Measurements from ENCODE around the gene CDC16.

CDC16 gene

DNA sequence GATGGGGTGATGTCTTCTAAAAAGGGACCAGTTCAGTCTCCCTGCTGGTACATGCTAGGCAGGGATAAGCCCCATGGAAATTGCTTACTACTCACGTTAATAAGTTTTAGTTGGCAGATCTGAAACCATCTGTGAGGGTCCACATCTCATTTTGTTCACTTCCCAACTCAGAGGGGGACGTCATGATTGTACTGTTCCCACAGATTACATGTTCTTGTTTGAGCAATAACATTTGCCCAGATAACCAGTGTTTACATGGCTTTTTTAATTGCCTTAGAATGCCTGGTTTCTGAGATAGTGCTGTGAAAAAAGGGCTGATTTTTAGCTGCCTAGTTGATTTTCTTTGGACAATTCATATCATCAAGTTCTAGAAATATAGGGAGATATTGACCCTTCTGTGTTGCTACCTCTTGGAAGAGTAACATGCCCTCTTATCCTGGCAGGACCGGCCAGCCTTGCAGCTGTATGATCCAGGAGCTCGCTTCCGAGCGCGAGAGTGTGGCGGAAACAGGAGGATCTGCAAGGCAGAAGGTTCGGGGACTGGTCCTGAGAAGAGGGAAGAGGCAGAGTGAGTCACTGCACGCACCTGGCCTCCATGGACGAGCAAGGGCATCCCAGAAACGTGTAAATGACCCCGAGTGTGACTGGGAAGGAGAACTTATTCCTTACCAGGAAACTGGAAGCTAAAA lies 69.8 kb downstream of the CDC16 start:
- DNase-seq, result no peak

DNA sequence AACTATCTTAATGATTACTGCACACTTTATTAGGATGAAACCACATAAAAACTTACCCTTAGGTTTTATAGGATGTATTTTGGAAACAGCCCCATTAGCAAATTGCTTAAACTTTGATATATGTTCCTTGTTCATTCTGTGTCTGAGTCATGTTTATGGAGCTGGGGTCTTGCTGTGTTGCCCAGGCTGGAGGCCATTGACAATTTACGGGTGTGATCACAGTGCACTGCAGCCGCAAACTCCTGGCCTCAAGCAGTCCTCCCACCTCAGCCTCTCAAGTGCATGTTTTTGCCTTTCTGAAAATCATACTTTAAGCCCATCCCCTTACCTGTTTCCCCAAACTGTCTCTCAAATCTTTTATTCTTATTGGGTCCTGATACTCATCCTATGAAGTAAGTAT lies 74.4 kb downstream of the CDC16 start:
- DNase-seq, result no peak

DNA sequence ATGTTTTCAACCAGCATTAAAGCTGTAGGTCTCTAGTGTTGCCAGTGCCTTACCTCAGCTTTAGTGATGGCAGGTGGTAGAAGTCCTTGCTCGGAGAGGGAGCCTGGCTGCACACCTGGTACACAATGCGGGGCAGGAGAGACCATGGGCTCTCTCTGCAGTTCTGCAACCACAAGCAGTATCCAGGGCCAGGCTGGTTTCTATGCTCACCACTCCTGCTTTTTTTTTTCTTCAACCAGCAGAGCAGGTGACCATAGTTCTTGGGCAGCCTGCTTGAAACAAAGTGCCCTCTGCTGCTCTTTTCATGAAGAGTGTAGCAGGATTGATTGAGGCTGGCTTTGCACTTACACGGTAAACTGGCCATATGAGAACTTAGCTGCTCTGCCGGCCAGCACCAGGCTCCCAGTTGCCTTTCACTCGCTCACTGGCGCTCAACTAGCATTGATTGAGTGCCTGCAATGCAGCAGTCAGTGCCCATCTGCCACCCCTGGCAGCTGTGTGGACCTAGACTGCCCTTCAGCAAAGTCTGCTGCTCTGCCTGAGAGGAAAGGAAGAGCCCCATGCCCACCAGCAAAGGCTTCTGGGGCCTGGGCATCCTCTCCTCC lies 75.2 kb downstream of the CDC16 start:
- DNase-seq, result no peak

GRCh38 chr13:114310956-114311355 lies 76.3 kb downstream of the CDC16 start:
- no peak for DNase-seq

- DNase-seq, result no peak
These were observed 76.7 kb downstream of the CDC16 start for GRCh38 chr13:114311387-114311786.

GRCh38 chr13:114311908-114312307 lies 77.2 kb downstream of the CDC16 start:
- no peak for DNase-seq

GRCh38 chr13:114313061-114313860 lies 78.6 kb downstream of the CDC16 start:
- no peak for DNase-seq

GRCh38 chr13:114314074-114314912 lies 79.6 kb downstream of the CDC16 start, which contains the start of gene CHAMP1:
CHAMP1 (plus strand) TSS chr13:114314503; CDS start chr13:114323843, 9,340 bp downstream.
- peak; percentile 97 for DNase-seq

- no peak for DNase-seq
These were observed 80.5 kb downstream of the CDC16 start for GRCh38 chr13:114315074-114315785.

GRCh38 chr13:114318624-114319023 lies 83.9 kb downstream of the CDC16 start:
- DNase-seq, result no peak

GRCh38 chr13:114319441-114319913 lies 84.8 kb downstream of the CDC16 start:
- DNase-seq, result no peak

- DNase-seq, result no peak
These were observed 85.4 kb downstream of the CDC16 start for GRCh38 chr13:114320065-114320464.

GRCh38 chr13:114321256-114321655 lies 86.6 kb downstream of the CDC16 start:
- no peak for DNase-seq
